ENCODE data around the gene NAPG.
"Not testable (repeated sequence)": the region's sequence is repeated elsewhere in the genome, so short reads cannot be mapped to it uniquely, and the experiment has no call there.

The NAPG gene

GRCh38 chr18:10585260-10585659, 59.4 kb downstream of the NAPG start:
- no peak for DNase-seq (ENCODE audit: low read depth)

- DNase-seq (ENCODE audit: low read depth) = no peak
Observed at GRCh38 chr18:10588975-10589374, 63.1 kb downstream of the NAPG start.

GRCh38 chr18:10590412-10590811, 64.6 kb downstream of the NAPG start:
- no peak for DNase-seq (ENCODE audit: low read depth)

- DNase-seq (ENCODE audit: low read depth) = no peak
Observed at GRCh38 chr18:10591896-10592295, 66.1 kb downstream of the NAPG start.

- not testable (repeated sequence) for DNase-seq (ENCODE audit: low read depth)
Observed at GRCh38 chr18:10593366-10594022, 67.7 kb downstream of the NAPG start.

GRCh38 chr18:10595917-10596316, 70.1 kb downstream of the NAPG start:
- not testable (repeated sequence) for DNase-seq (ENCODE audit: low read depth)

GRCh38 chr18:10597695-10598094, 71.9 kb downstream of the NAPG start:
- not testable (repeated sequence) for DNase-seq (ENCODE audit: low read depth)

- not testable (repeated sequence) for DNase-seq (ENCODE audit: low read depth)
Observed at GRCh38 chr18:10600701-10601100, 74.9 kb downstream of the NAPG start.

All from activated T-helper 1 cell treated with Interleukin-2 at 50 U/mL for 16 hours (primary cell).